ENCODE results near the gene DLG2. TPM values are rescaled to one million over a fixed set of nuclear protein-coding genes. Genes with fewer than 3 reads are reported as not detected.

Gene DLG2
- total RNA-seq, 1 donor from 2014 or later, result 4.7 TPM

GRCh38 chr11:84924154-84924692 lies 702.9 kb downstream of the DLG2 start:
- no peak for ATAC-seq
- DNase-seq (ENCODE audit: low spot score), result no peak

- ATAC-seq, result no peak
These were observed 703.7 kb downstream of the DLG2 start for GRCh38 chr11:84923489-84923888.

GRCh38 chr11:84922836-84923235 lies 704.3 kb downstream of the DLG2 start:
- DNase-seq (ENCODE audit: low spot score) (no peak), ATAC-seq (no peak)

More at GRCh38 chr11:84923489-84923888, 703.7 kb downstream of the DLG2 start:
- no peak for DNase-seq (ENCODE audit: low spot score)

- no peak for DNase-seq (ENCODE audit: low spot score)
These were observed 704.8 kb downstream of the DLG2 start for GRCh38 chr11:84922212-84922805.

GRCh38 chr11:84914511-84914910 lies 712.6 kb downstream of the DLG2 start:
- no peak for DNase-seq (ENCODE audit: low spot score)
- no peak for ATAC-seq

More at GRCh38 chr11:84922212-84922805, 704.8 kb downstream of the DLG2 start:
- no peak for ATAC-seq

- DNase-seq (ENCODE audit: low spot score) (no peak), ATAC-seq (no peak)
These were observed 717.4 kb downstream of the DLG2 start for GRCh38 chr11:84909740-84910139.

GRCh38 chr11:84906995-84907394 lies 720.1 kb downstream of the DLG2 start:
- ATAC-seq, result no peak

GRCh38 chr11:84905411-84905810 lies 721.7 kb downstream of the DLG2 start:
- ATAC-seq (no peak), DNase-seq (ENCODE audit: low spot score) (no peak)

More at GRCh38 chr11:84906995-84907394, 720.1 kb downstream of the DLG2 start:
- no peak for DNase-seq (ENCODE audit: low spot score)

GRCh38 chr11:84902445-84902844 lies 724.7 kb downstream of the DLG2 start:
- ATAC-seq (no peak), DNase-seq (ENCODE audit: low spot score) (no peak)

DNA sequence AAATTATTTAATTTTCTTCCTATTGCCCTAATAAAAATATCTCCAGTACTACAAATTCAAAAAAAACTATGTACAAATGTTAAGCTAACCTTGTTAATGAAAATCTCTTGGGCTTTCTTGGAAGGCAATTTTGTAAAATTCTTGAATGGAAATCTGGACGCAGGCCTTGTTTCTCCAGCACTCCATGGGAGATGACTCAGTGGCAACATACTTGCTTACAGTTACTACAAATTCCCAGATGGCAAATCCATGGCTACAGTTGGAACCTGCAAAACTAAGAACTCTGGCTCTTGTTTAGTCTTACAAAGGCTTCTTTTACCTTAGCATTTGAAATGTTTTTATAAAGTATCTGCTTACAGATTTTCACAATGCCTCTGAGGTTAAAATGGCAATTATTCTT lies 725.2 kb downstream of the DLG2 start:
- DNase-seq (ENCODE audit: low spot score) (no peak), ATAC-seq (no peak)

GRCh38 chr11:84899740-84900139 lies 727.4 kb downstream of the DLG2 start:
- DNase-seq (ENCODE audit: low spot score) (no peak), ATAC-seq (no peak)

DNA sequence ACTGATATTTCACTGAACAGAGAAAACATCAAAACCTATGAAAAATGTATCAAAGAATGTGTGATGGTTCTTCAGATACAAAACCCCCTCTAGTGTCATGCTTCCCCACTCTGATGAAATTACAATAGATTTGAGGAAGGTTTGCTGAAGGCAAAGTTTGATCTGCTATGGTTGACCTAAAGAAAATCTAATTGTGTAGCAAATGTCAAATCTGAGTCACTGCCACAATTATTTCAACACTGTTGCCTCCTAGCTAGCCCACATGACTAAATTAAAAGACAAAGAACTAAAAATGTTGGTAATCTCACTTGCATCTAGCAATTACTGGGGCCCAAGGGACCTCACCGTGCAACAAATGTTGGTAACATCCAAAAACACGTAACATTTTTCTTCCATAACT lies 728.0 kb downstream of the DLG2 start:
- ATAC-seq, result no peak
- no peak for DNase-seq (ENCODE audit: low spot score)

- DNase-seq (ENCODE audit: low spot score) (no peak), ATAC-seq (no peak)
These were observed 732.5 kb downstream of the DLG2 start for GRCh38 chr11:84894666-84895065.

GRCh38 chr11:84890676-84891075 lies 736.5 kb downstream of the DLG2 start:
- ATAC-seq (no peak), DNase-seq (ENCODE audit: low spot score) (no peak)

- no peak for DNase-seq (ENCODE audit: low spot score)
- no peak for ATAC-seq
These were observed 737.6 kb downstream of the DLG2 start for GRCh38 chr11:84889556-84889955.

- ATAC-seq, result no peak
- no peak for DNase-seq (ENCODE audit: low spot score)
These were observed 740.0 kb downstream of the DLG2 start for GRCh38 chr11:84887055-84887629.

GRCh38 chr11:84886344-84886743 lies 740.8 kb downstream of the DLG2 start:
- ATAC-seq (no peak), DNase-seq (ENCODE audit: low spot score) (no peak)

- DNase-seq (ENCODE audit: low spot score) (no peak), ATAC-seq (no peak)
These were observed 742.3 kb downstream of the DLG2 start for GRCh38 chr11:84884836-84885235.

- ATAC-seq, result no peak
- DNase-seq (ENCODE audit: low spot score), result no peak
These were observed 745.1 kb downstream of the DLG2 start for GRCh38 chr11:84882056-84882455.

GRCh38 chr11:84871116-84871515 lies 756.0 kb downstream of the DLG2 start:
- no peak for DNase-seq (ENCODE audit: low spot score)
- no peak for ATAC-seq

DNA sequence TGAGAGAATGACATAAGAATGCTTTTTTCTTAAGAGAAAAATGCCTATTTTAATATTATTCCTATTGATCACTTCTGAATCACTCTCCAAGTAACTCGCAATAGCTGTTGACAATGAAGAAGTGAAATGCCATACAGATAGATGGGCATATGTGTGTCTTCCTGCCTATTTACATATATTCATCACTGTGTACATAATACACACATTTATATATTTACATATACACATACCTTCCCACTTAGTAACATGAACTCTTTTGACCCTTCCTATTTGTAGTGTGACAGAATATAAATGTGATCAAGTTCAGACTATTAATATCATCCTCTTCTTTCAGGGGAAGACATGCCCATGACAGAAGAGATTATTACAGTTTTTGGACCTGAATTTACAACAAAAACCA lies 756.7 kb downstream of the DLG2 start:
- ATAC-seq, result no peak
- DNase-seq (ENCODE audit: low spot score), result no peak

- DNase-seq (ENCODE audit: low spot score) (no peak), ATAC-seq (no peak)
These were observed 760.2 kb downstream of the DLG2 start for GRCh38 chr11:84866922-84867321.

All from left lobe of liver (tissue), 2 donors.